Measurements from ENCODE around the gene LRFN3. TPM values are rescaled to one million over a fixed set of nuclear protein-coding genes. Genes with fewer than 3 reads are reported as not detected.

The LRFN3 gene
- total RNA-seq, 1 donor from 2014 or later, result 2.3 TPM

DNA sequence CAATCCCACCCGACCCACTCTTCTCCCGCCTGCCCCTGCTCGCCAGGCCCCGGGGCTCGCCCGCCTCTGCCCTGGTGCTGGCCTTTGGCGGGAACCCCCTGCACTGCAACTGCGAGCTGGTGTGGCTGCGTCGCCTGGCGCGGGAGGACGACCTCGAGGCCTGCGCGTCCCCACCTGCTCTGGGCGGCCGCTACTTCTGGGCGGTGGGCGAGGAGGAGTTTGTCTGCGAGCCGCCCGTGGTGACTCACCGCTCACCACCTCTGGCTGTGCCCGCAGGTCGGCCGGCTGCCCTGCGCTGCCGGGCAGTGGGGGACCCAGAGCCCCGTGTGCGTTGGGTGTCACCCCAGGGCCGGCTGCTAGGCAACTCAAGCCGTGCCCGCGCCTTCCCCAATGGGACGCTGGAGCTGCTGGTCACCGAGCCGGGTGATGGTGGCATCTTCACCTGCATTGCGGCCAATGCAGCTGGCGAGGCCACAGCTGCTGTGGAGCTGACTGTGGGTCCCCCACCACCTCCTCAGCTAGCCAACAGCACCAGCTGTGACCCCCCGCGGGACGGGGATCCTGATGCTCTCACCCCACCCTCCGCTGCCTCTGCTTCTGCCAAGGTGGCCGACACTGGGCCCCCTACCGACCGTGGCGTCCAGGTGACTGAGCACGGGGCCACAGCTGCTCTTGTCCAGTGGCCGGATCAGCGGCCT is 4.1 kb downstream of the LRFN3 start:
- Mint-ChIP-seq H3K27ac (no peak overlapping the region), H3K36me3 (peaks cover 13% of the 10 kb centered on the region)

DNA sequence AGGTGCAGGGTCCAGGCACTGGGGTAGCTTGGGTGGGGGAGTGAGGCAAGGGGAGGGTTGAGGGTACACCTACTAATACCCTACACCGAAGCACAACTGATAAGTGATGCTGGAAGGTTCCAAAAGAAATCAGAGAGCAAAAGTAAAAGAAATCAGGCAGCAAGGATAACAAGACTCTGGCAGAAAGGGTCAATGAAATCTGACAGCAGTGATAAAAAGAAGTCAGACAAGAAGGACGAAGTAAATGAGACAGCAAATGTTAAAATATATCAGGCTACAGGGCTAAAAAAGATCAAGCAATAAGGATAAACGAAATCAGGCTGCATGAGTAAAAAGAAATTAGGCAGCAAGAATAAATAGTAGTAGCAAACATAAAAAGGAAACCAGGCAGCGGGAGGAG is 4.7 kb downstream of the LRFN3 start:
- H3K9me3 ChIP-seq (ENCODE audit: low read depth), result no peaks in the 10 kb centered on the region
- Mint-ChIP-seq H3K27me3 (ENCODE audit: insufficient read depth, low read depth) (peaks cover 8% of the 10 kb centered on the region), H3K36me3 (peaks cover 17% of the 10 kb centered on the region), H3K9me3 (no peaks in the 10 kb centered on the region), H3K4me1 (peaks cover 21% of the 10 kb centered on the region), H3K27ac (no peak overlapping the region), H3K4me3 (no peak overlapping the region)
- H3K79me2 ChIP-seq (ENCODE audit: low read depth), result peaks cover 16% of the 10 kb centered on the region
- H3K9ac ChIP-seq, result no peak overlapping the region
- no peak overlapping the region for H3K4me2 ChIP-seq
- H4K20me1 ChIP-seq (ENCODE audit: low read depth), result peaks cover 35% of the 10 kb centered on the region
- TF ChIP-seq EZH2 (IDR thresholded peaks at IDR 0.05) (no peak), EZH2phosphoT487 (IDR thresholded peaks at IDR 0.05) (no peak)
- TF ChIP-seq, protein P1, sequence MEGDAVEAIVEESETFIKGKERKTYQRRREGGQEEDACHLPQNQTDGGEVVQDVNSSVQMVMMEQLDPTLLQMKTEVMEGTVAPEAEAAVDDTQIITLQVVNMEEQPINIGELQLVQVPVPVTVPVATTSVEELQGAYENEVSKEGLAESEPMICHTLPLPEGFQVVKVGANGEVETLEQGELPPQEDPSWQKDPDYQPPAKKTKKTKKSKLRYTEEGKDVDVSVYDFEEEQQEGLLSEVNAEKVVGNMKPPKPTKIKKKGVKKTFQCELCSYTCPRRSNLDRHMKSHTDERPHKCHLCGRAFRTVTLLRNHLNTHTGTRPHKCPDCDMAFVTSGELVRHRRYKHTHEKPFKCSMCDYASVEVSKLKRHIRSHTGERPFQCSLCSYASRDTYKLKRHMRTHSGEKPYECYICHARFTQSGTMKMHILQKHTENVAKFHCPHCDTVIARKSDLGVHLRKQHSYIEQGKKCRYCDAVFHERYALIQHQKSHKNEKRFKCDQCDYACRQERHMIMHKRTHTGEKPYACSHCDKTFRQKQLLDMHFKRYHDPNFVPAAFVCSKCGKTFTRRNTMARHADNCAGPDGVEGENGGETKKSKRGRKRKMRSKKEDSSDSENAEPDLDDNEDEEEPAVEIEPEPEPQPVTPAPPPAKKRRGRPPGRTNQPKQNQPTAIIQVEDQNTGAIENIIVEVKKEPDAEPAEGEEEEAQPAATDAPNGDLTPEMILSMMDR (IDR thresholded peaks at IDR 0.05), result no peak
- H3K4me1 ChIP-seq, result peaks cover 5% of the 10 kb centered on the region
- no peak overlapping the region for H3K27ac ChIP-seq
- no peak overlapping the region for H3K4me3 ChIP-seq
- no peaks in the 10 kb centered on the region for H3K27me3 ChIP-seq
- no peaks in the 10 kb centered on the region for H3K36me3 ChIP-seq
- no peak for DNase-seq (ENCODE audit: low spot score)
- no peaks in the 10 kb centered on the region for H3F3A ChIP-seq (ENCODE audit: low read depth)
- no peak overlapping the region for H2AFZ ChIP-seq (replicated peaks)

More for the DNA sequence above, 4.1 kb downstream of the LRFN3 start:
- no peak overlapping the region for H2AFZ ChIP-seq (replicated peaks)
- H3K4me1 ChIP-seq, result peaks cover 8% of the 10 kb centered on the region
- TF ChIP-seq EZH2phosphoT487 (IDR thresholded peaks at IDR 0.05) (no peak), EZH2 (IDR thresholded peaks at IDR 0.05) (no peak)
- TF ChIP-seq, protein P1 (IDR thresholded peaks at IDR 0.05), result no peak
- H3K9me3 Mint-ChIP-seq, result no peaks in the 10 kb centered on the region
- no peaks in the 10 kb centered on the region for H3F3A ChIP-seq (ENCODE audit: low read depth)
- no peak overlapping the region for H3K4me3 Mint-ChIP-seq
- peaks cover 16% of the 10 kb centered on the region for H3K79me2 ChIP-seq (ENCODE audit: low read depth)
- peaks cover 4% of the 10 kb centered on the region for H3K27me3 Mint-ChIP-seq (ENCODE audit: insufficient read depth, low read depth)
- H3K4me1 Mint-ChIP-seq, result peaks cover 24% of the 10 kb centered on the region
- no peak overlapping the region for H3K4me2 ChIP-seq
- H3K9me3 ChIP-seq (ENCODE audit: low read depth), result no peaks in the 10 kb centered on the region
- H4K20me1 ChIP-seq (ENCODE audit: low read depth), result peaks cover 35% of the 10 kb centered on the region
- H3K9ac ChIP-seq, result no peak overlapping the region
- no peaks in the 10 kb centered on the region for H3K36me3 ChIP-seq
- no peaks in the 10 kb centered on the region for H3K27me3 ChIP-seq
- DNase-seq (ENCODE audit: low spot score), result no peak
- H3K27ac ChIP-seq, result no peak overlapping the region
- H3K4me3 ChIP-seq, result no peak overlapping the region

DNA sequence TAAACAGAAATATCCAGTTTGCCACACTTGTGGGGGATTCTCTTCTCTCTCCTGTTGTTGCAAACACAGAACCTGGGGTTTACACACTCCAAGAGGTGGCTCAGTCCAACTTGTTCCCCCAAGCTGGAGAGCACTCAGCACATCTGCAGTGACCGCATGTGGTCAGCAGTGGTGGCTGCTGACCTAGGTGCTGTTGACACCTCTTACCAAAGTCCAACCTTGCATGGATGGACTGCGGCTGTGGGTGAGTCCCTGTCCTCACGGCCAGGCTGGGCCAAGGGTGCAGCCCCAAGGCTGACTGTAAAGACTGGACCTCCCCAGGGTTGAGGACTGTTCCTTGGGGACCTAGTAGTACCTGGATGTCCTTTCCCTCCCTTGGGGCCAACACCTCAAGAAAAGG is 6.1 kb downstream of the LRFN3 start:
- H3K36me3 ChIP-seq, result no peaks in the 10 kb centered on the region

More for the DNA sequence above, 6.1 kb downstream of the LRFN3 start:
- H3K36me3 Mint-ChIP-seq, result peaks cover 17% of the 10 kb centered on the region
- no peak overlapping the region for H3K27ac Mint-ChIP-seq
- Histone ChIP-seq H2AFZ (replicated peaks) (no peak overlapping the region), H3K4me1 (peaks cover 5% of the 10 kb centered on the region), H3K9me3 (ENCODE audit: low read depth) (no peaks in the 10 kb centered on the region), H3F3A (ENCODE audit: low read depth) (peaks cover 3% of the 10 kb centered on the region), H3K79me2 (ENCODE audit: low read depth) (peaks cover 8% of the 10 kb centered on the region), H3K9ac (no peak overlapping the region), H3K4me2 (no peak overlapping the region), H4K20me1 (ENCODE audit: low read depth) (peaks cover 30% of the 10 kb centered on the region), H3K27ac (no peak overlapping the region), H3K27me3 (no peaks in the 10 kb centered on the region), H3K4me3 (no peak overlapping the region)
- H3K4me1 Mint-ChIP-seq, result peaks cover 14% of the 10 kb centered on the region
- H3K4me3 Mint-ChIP-seq, result no peak overlapping the region
- H3K9me3 Mint-ChIP-seq, result no peaks in the 10 kb centered on the region
- peaks cover 8% of the 10 kb centered on the region for H3K27me3 Mint-ChIP-seq (ENCODE audit: insufficient read depth, low read depth)
- DNase-seq (ENCODE audit: low spot score), result no peak
- TF ChIP-seq EZH2 (IDR thresholded peaks at IDR 0.05), result no peak
- TF ChIP-seq, protein P1 (IDR thresholded peaks at IDR 0.05), result no peak
- no peak for TF ChIP-seq EZH2phosphoT487 (IDR thresholded peaks at IDR 0.05)

All from neural progenitor cell (in vitro differentiated cells).